Astrocyte of the hippocampus (primary cell): ENCODE measurements around the gene ELOB.

Experiments used
- DNase-seq: peaks from one replicate; pipeline ENCODE4 v3.0.0; 2011; ENCODE audit warnings: low read depth, low spot score

Gene ELOB

DNA sequence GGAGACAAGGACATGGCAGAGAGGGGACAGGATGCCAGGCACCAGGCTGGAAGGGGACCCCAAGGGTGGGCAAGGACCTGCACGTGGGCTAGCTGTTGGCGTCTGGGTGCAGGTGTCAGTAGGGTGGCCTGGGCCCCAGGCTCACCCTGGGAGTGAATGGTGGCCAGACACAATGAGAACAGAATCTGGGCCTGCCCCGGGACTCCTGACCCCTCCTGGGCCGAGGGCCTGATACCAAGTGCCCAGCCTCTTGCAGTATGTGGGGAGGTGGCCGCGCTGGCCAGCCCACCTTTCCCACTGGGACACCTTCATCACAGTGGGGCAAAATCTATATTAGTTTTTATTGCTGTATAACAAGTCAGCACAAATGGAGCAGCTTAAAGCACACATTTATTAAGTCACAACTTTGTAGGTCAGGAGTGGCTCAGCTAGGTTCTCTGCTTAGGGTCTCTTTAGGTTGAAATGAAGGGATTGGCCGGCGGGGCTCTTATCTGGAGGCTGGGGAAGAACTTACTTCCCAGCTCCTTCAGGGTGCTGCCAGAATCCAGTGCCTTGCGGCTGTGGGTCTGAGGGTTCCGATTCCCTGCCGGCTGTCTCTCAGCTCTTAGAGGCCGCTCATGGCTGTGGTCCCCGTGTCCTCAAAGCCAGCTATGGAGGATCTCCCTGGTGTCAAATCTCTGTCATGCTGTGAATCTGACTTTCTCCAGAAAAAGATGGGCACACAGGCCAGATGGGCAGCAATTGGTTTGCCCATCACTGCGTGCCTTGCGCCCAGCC lies 6.7 kb upstream of the ELOB start:
- DNase-seq: no peak

DNA sequence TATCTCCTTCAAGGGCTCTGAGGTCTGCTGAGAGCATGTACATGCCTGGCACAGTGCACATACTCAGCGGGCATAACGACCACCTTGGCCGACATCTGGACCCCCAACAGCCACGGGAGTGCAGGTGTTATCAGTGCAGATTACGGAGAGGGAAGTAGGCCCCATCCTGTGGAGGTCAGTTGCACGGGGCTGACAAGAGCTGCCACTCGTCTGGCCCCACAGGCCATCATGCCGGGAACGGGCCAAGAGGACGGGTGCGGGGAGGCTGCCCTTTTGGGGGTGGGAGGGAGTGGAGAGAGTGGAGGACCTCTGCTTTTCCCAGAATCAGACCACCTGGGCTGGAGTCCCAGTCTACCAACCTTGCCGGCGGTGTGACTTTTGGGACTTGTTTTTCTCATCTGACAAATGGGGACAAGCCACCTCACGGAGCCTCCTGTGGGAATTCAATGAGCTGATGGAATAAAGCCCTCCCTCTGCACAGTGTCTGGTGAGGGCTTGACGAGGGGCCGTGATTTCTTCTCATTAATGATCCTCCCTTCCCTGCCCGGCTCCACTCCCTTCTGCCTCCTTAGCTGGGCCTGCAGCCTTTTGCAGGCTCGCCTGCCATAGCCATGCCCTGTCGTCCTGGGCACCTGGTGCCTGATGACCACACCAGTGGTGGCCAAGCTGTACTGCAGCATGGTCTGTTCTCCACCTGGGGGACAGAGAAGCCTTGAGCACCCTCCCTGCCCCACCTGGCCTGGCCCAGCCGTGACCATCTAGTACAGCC lies 5.7 kb upstream of the ELOB start:
- no peak for DNase-seq

DNA sequence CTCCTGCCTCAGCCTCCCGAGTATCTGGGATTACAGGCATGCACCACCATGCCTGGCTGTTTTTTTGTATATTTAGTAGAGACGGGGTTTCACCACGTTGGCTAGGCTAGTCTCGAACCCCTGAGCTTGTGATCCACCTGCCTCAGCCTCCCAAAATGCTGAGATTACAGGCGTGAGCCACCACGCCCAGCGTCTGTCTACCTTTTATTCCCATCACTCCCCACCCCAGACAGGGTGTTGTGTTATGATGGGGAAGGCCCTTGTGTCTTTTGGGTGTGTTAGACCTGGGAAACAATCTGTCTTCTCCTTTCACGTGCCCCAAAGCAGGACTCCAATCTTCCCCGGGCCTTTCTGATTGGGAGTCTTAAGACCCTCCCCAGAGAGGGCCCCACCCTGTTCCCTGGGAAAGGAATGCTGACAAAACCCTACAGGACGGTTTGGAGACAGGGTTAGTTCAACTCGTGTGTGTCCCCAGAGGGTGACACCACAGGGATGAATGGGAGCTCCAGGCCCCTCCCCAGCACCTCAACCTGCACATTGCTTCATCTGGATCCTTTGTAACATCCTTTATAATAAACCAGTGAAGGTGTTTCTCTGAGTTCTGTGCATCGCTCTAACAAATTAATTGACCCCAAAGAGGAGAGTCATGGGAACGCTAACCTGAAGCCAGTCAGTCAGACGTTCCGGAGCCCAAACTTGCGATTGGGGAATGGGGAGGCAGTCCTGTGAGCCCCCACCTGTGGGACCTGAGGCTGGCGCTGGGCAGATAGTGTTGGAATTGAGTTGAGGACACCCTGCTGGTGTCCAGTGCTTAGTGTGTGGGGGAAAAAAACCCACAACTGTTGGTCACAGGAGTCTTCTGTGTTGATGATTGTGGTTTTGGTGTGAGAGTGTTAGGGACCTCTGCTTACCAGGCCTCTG lies 3.2 kb upstream of the ELOB start:
- DNase-seq: no peak

DNA sequence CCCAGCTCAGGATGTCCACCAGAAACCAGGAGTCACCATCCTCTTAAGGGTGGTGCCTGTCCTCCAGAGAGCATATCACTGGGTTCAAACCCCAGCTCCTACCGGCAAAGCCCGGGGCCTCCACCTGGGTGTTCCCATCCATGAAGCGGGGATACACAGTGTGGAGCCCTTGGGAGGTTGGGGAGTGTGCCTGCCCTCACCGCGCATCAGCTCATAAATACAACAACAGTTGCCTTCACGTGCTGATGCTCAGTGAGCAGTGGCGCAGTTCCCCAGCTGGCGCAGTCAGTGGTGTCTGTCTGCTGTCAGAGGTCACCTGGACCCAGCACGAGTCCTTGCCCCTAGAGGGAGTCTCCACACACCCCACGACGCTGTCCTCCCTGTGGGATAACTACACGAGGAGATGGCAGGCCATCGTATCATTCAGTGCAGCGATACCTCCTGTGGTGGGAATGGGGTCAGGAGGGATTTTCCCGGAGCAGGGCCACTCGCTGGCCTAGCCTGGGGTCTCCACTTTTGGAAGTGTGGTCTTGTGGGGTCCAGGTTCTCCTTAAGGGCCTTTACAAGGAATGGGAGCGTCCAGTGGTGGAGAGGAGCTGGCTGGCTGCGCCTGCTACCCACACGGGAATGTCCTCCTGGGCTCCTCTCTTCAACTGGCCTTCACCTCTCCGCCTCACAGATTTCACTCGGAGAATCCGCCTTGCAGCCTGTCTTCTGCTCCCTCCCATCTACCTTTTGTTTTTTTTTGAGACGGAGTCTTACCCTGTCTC lies 2.3 kb upstream of the ELOB start:
- DNase-seq: no peak

DNA sequence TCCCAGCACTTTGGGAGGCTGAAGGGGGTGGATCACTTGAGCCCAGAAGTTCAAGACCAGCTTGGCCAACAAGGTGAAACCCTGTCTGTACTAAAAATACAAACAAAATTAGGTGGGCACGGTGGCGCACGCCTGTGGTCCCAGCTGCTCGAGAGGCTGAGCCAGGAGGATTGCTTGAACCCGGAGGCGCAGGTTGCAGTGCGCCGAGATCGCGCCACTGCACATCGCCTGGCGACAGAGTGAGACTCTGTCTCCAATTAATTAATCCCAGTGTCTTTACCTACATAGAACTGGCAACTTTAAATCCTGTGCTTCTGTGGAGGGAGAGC lies 1.5 kb upstream of the ELOB start:
- DNase-seq: no peak

DNA sequence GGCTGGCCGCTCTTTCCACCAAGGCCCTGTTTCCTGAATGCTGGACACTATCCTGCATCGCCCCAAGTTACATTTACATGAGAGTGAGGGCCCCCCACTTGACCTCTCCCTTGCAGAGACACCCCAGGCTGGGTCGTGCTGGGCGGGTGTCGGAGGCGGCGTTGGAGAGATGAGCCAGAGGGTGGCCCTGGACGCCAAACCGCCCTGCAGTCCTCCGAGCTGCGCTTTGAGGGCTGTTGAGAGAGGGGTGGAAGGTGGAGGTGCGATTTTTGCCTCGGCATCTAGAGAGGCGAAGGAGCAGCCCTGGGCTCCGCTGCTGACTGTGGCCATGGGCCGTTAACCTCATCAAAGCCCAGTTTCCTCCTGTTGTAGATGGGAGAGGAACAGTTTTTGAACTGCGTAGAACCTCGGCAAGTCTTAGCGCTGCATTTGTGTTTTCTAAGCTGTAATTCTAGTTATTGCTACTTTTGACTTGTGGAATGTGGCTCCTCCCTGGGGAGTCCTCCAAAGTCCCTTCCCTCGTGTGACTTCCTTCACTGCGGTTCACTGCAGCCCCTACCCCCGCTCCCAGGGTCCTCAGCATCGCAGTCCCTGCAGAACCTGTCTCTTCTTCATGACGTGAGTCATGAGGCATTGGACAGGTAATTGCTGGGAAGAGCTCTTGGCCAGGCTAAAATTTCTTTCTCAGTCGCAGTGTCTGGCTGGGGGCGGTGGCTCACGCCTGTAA lies 986 bp upstream of the ELOB start:
- DNase-seq: peak; percentile 52

GRCh38 chr16:2776500-2777139 lies 460 bp downstream of the ELOB start:
- DNase-seq: peak; percentile 56

DNA sequence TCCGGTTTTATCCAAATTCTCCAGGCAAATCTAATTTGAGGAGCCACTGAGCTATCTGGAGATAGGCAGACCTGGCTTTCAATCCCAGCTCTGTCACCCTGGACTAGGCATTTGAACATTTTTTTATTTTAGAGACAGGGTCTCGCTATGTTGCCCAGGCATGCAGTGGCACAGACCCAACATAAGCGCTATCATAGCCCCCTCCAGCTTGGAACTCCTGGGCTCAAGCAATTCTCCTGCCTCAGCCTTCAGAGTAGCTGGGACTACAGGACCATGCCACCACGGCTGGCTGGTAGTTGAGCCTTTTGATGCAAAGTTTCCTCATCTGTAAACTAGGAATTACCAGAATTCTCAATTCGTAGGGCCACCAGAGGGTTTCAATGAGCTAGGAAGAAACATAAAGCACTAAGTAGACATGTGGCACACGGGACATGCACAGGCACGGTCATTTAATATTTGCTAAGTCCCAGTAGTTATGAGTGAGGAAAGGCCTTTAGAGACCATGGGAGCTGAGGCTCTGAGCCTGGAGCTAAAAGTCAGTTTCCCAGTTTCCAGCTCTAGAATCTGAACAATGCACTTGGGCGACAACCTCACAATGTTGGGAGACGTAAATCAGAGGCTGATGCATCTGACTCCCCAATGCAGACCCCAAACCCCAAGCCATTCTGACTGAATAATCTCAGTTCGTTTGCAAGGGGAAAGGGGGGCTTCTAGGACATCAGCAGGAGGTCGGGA lies 1.1 kb downstream of the ELOB start:
- peak; percentile 28 for DNase-seq

DNA sequence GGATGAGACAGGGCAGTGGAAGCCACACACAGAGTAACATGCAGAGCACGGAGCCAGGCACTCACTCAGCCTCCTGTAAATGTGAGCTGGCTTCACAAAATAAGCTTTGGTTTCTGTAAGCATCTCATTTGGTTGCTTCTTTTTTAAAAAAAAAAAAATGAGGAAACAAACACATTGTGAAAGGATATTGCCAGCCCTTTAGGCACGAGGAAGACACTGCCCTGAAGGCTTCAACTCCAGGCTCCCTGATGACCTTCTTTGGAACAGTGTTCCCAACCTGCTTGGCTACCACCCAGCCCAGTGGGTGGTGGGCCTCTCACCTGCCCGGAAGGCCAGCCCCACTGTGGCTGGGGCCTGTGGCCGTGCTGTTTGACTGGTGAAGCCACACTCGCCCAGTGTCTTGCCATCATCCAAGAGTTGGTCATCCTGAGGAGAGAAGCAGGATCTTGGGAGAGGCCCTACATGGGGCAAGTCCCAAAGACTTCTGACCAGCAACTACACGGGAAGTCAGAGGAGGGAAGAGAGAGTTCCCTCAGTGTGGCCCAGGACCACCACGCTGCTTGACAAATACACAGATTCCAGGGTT lies 1.9 kb downstream of the ELOB start:
- DNase-seq: no peak

GRCh38 chr16:2774161-2774891 lies 2.8 kb downstream of the ELOB start:
- no peak for DNase-seq

- DNase-seq: no peak
These were observed 3.7 kb downstream of the ELOB start for GRCh38 chr16:2773188-2773968.

DNA sequence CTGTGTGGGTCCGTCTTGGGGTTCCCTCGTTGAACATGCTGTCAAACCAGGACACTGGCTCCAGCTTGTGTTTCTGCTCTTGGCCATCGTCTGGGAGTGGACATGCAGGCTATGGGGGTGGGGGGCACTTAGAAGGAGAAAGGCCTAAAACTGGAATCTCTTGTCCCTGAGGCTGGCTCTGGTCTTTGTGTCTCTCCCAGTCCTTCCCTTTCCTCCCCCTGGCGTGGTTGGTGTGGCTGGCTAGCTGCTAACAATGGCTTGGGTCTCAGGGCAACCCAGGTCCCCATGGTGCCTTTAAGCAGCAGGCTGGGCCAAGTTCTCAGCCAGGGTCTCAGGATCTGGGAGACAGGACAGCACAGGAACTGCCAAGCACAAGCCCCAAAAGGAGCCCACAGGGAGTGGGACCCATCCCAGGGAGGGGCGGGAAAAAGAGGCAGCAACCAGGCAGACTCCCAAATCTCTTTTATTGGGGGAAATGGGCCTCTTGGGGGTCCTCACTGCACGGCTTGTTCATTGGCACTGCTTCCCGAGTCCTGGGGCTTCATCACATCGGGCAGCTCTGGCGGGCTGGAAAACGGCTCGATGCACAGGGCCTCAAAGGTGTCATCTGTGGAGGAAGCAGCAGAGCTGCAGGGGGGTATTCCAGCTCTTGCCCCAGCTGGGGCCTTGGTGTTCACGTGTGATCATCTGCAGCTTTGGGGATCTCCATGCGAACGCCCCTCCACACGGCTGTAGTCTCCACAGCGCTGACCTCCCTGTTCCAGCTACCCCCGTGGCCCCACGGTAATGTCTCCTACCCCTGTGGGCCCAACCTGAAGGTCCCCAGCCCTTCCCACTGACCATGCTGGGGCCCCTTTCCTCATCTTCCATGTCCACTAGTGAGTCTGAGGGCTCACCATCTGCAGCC lies 5.3 kb downstream of the ELOB start:
- no peak for DNase-seq

DNA sequence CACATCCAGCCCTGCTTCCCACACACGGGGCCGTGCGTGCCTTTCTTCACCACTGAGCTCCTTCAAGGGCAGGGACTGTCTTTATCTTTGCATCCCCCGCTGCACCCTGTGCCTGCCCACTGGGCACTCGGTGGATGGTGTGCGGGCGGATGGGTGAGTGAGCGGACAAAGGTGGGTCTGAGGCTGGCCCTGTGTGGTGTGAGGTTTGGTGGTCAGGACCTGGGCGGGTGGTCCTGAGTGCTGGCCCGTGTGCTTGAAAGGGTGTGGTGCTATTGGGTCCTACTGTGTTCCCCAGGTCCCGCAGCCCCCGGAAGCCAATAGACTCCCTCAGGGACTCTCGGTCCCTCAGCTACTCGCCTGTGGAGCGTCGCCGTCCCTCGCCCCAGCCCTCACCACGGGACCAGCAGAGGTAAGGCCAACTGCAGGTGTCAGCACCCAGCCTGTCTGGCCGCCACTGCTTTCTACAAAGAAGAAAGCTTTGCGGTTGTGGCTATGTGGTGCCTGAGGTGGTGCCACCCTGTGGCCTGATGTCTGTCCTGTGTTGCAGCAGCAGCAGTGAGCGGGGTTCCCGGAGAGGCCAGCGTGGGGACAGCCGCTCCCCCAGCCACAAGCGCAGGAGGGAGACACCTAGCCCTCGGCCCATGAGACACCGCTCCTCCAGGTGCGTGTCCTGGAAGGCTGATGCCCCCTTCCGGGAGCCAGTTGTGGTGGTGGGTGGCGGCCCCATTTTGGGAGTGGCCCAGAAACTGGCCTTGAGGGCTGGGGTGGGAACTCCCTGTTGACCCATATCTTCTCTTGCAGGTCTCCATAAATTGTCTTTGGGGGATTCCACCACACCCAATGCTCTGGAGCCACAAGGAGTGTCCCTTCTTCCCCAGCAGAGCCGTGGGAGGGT lies 6.8 kb downstream of the ELOB start:
- no peak for DNase-seq

DNA sequence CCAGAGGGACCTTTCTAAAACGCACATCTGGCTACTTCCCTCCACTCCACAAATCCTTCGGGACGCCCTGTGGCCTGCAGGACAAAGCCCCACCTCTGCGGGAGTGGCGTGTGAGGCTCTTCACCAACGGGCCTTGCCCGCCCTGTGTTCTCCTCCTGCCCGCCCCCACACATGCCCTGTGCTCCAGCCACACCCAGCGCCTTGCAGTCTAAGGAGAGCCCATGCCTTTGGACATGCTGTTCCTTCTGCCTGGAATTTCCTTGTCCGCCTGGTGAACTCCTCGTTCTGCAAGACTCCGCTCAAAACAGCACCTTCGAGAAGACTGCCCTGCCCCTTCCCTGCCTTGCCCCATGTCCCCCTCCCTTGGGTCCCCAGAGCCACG lies 7.4 kb downstream of the ELOB start:
- DNase-seq: no peak

DNA sequence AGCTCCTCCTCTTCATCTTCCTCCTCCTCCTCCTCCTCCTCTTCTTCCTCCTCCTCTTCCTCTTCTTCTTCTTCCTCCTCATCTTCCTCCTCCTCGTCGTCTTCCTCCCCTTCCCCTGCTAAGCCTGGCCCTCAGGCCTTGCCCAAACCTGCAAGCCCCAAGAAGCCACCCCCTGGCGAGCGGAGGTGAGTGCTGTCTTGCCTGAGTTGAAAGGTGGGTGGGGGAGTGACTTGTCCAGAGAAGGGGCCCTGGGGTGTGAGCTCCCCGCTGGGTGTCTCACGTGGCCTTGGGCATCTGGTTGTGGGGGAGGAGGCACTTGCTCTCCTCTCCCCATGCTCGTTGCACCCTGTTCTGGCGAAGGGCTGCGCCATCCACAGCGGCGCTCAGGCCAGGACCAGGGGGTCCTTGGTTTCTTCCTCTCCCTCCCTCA lies 8.0 kb downstream of the ELOB start:
- no peak for DNase-seq
